Hepatocyte (in vitro differentiated cells): Measurements from ENCODE around the gene SLC33A1. TPM values are rescaled to one million over a fixed set of nuclear protein-coding genes. Genes with fewer than 3 reads are reported as not detected.

Experiments
- DNase-seq: peaks from one replicate; pipeline ENCODE4 v3.0.0-alpha.2; 2016; ENCODE audit warnings: low spot score
- H2AFZ ChIP-seq: fragments of 200-600 bp; sonication (generic); 2 replicates; pipeline ENCODE4 v1.6.0; 2016; ENCODE audit warnings: antibody characterized with exemption, mild to moderate bottlenecking
- H3K27ac ChIP-seq: fragments of 200-600 bp; sonication (generic); 2 replicates; pipeline ENCODE4 v1.5.1; 2016; ENCODE audit warnings: mild to moderate bottlenecking
- H3K27me3 ChIP-seq: fragments of 200-600 bp; sonication (generic); 2 replicates; pipeline ENCODE4 v1.6.1; 2016
- H3K36me3 ChIP-seq: fragments of 200-600 bp; sonication (generic); replicated peaks from 2 replicates; pipeline ENCODE4 v1.5.1; 2016; ENCODE audit warnings: low read depth; ENCODE audit not compliant: insufficient read depth
- H3K4me1 ChIP-seq: fragments of 200-600 bp; sonication (generic); 2 replicates; pipeline ENCODE4 v1.5.1; 2016; ENCODE audit warnings: mild to moderate bottlenecking, moderate library complexity; ENCODE audit not compliant: insufficient read depth
- H3K4me2 ChIP-seq: fragments of 200-600 bp; sonication (generic); 2 replicates; pipeline ENCODE4 v1.6.0; 2016
- H3K4me3 ChIP-seq: fragments of 200-600 bp; sonication (generic); 2 replicates; pipeline ENCODE4 v1.5.1; 2016; ENCODE audit warnings: mild to moderate bottlenecking
- H3K79me2 ChIP-seq: fragments of 200-600 bp; sonication (generic); 2 replicates; pipeline ENCODE4 v1.6.0; 2017; ENCODE audit warnings: mild to moderate bottlenecking
- H3K9me2 ChIP-seq: fragments of 200-600 bp; sonication (generic); replicated peaks from 2 replicates; pipeline ENCODE4 v1.6.0; 2017; ENCODE audit warnings: mild to moderate bottlenecking; ENCODE audit not compliant: insufficient read depth
- H3K9me3 ChIP-seq: fragments of 200-600 bp; sonication (generic); 2 replicates; pipeline ENCODE4 v1.5.1; 2016; ENCODE audit warnings: low read depth, mild to moderate bottlenecking
- H4K20me1 ChIP-seq: fragments of 200-600 bp; sonication (generic); 2 replicates; pipeline ENCODE4 v1.6.0; 2016; ENCODE audit warnings: mild to moderate bottlenecking; ENCODE audit not compliant: insufficient read depth, poor library complexity, severe bottlenecking
- EZH2 ChIP-seq: fragments of 200-600 bp; sonication (generic); IDR thresholded peaks from 2 replicates; pipeline ENCODE4 v1.6.1; 2016; ENCODE audit warnings: antibody characterized with exemption, mild to moderate bottlenecking, borderline replicate concordance
- EZH2phosphoT487 ChIP-seq: fragments of 200-600 bp; sonication (generic); IDR thresholded peaks from one replicate; pipeline ENCODE4 v1.6.1; 2018; ENCODE audit warnings: antibody characterized with exemption, mild to moderate bottlenecking, low read depth, moderate library complexity; ENCODE audit not compliant: unreplicated experiment, severe bottlenecking
- WGBS: methylation state at CpG from one replicate; pipeline ENCODE4 v1.1.6; 2016; ENCODE audit warnings: low lambda C conversion rate; ENCODE audit errors: missing lambda C conversion rate; 5-methylcytosine and 5-hydroxymethylcytosine counted together
- polyA plus RNA-seq: library from polyadenylated mRNA; unstranded; fragments of >200 nt; fragmentation: Nextera tagmentation; extraction: Ambion mirVana; gene quantifications from 2 replicates; pipeline ENCODE4 v1.2.1, GENCODE V29; 2016
- total RNA-seq: library from RNA; depleted of rRNA; stranded (reverse); fragments of >200 nt; gene quantifications from 2 replicates; pipeline ENCODE4 v1.2.3, GENCODE V29; 2014
- TF ChIP-seq, protein P1 (sequence below): fragments of 200-600 bp; sonication (generic); IDR thresholded peaks from 2 replicates; pipeline ENCODE4 v1.5.1; 2016; ENCODE audit warnings: antibody characterized with exemption, mild to moderate bottlenecking; ENCODE audit not compliant: poor library complexity

The SLC33A1 gene
- total RNA-seq: 46.5 and 48.6 TPM in 2 replicates
- 17.8 and 20.0 TPM in 2 replicates for polyA plus RNA-seq

GRCh38 chr3:155854141-155854940, at the start of gene SLC33A1:
Gene SLC33A1, minus strand, starts transcription at chr3:155854427. Its CDS starts 430 bp downstream, at chr3:155853997.
- H3K27ac ChIP-seq: peak within 1 kb of the TSS; percentile 91
- H4K20me1 ChIP-seq: peaks cover 16% of the 10 kb centered on the region
- no peaks in the 10 kb centered on the region for H3K9me3 ChIP-seq
- H3K9me2 ChIP-seq: no peaks in the 10 kb centered on the region
- TF ChIP-seq EZH2 (no peak), EZH2phosphoT487 (no peak)
- TF ChIP-seq, protein P1, sequence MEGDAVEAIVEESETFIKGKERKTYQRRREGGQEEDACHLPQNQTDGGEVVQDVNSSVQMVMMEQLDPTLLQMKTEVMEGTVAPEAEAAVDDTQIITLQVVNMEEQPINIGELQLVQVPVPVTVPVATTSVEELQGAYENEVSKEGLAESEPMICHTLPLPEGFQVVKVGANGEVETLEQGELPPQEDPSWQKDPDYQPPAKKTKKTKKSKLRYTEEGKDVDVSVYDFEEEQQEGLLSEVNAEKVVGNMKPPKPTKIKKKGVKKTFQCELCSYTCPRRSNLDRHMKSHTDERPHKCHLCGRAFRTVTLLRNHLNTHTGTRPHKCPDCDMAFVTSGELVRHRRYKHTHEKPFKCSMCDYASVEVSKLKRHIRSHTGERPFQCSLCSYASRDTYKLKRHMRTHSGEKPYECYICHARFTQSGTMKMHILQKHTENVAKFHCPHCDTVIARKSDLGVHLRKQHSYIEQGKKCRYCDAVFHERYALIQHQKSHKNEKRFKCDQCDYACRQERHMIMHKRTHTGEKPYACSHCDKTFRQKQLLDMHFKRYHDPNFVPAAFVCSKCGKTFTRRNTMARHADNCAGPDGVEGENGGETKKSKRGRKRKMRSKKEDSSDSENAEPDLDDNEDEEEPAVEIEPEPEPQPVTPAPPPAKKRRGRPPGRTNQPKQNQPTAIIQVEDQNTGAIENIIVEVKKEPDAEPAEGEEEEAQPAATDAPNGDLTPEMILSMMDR: no peak
- H3K4me3 ChIP-seq: peak within 1 kb of the TSS; percentile 71
- H3K4me1 ChIP-seq: peaks cover 29% of the 10 kb centered on the region
- no peaks in the 10 kb centered on the region for H3K27me3 ChIP-seq
- DNase-seq: peak; percentile 100
- peak within 1 kb of the TSS; percentile 92 for H3K4me2 ChIP-seq
- H3K79me2 ChIP-seq: peaks cover 44% of the 10 kb centered on the region
- H2AFZ ChIP-seq: peak within 1 kb of the TSS; percentile 67
- WGBS: 2% methylated on average over 50 of the region's 50 CpGs
- H3K36me3 ChIP-seq: no peaks in the 10 kb centered on the region

- H3K9me2 ChIP-seq: no peaks in the 10 kb centered on the region
- TF ChIP-seq, protein P1: no peak
- no peak for TF ChIP-seq EZH2
- TF ChIP-seq EZH2phosphoT487: no peak
- H4K20me1 ChIP-seq: no peaks in the 10 kb centered on the region
- H2AFZ ChIP-seq: no peak overlapping the region
- H3K27ac ChIP-seq: no peak overlapping the region
- no peaks in the 10 kb centered on the region for H3K4me1 ChIP-seq
- H3K4me2 ChIP-seq: no peak overlapping the region
- H3K9me3 ChIP-seq: no peaks in the 10 kb centered on the region
- peaks cover 8% of the 10 kb centered on the region for H3K36me3 ChIP-seq
- DNase-seq: no peak
- peaks cover 36% of the 10 kb centered on the region for H3K79me2 ChIP-seq
- no peak overlapping the region for H3K4me3 ChIP-seq
- WGBS: 97% methylated on average over 7 of the region's 7 CpGs
- no peaks in the 10 kb centered on the region for H3K27me3 ChIP-seq
Observed at GRCh38 chr3:155895379-155895900, 41.2 kb upstream of the SLC33A1 start.

DNA sequence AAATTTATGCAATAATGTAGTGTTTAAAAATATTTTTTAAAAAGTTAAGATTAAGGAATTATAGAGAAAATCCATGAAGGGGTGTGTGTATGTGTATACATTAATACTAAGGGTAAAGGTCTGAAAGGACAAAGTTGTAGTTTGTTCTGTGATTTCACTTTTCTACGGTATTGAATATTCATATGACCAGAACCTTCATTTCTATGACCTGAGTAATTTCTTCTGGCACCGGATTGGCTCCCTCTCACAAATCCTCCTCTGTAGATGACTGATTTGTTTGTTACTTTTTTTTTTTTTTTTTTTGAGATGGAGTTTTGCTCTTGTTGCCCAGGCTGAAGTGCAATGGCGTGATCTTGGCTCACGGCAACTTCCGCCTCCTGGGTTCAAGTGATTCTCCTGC, 37.1 kb upstream of the SLC33A1 start:
- WGBS: 96% methylated on average over 2 of the region's 5 CpGs
- H3K4me2 ChIP-seq: no peak overlapping the region
- H3K27me3 ChIP-seq: no peaks in the 10 kb centered on the region
- no peaks in the 10 kb centered on the region for H3K9me2 ChIP-seq
- peaks cover 72% of the 10 kb centered on the region for H3K79me2 ChIP-seq
- DNase-seq: no peak
- H2AFZ ChIP-seq: no peak overlapping the region
- no peak overlapping the region for H3K4me3 ChIP-seq
- no peaks in the 10 kb centered on the region for H3K9me3 ChIP-seq
- TF ChIP-seq, protein P1: no peak
- no peak for TF ChIP-seq EZH2
- no peak for TF ChIP-seq EZH2phosphoT487
- H3K4me1 ChIP-seq: peaks cover 5% of the 10 kb centered on the region
- H3K27ac ChIP-seq: no peak overlapping the region
- H3K36me3 ChIP-seq: no peaks in the 10 kb centered on the region
- H4K20me1 ChIP-seq: no peaks in the 10 kb centered on the region
